Neural crest cell (in vitro differentiated cells): ENCODE data around the gene PRKAG2. TPM values are rescaled to one million over a fixed set of nuclear protein-coding genes. Genes with fewer than 3 reads are reported as not detected.

Source experiments
- DNase-seq: peaks from one replicate; pipeline ENCODE4 v3.0.0; 2021; ENCODE audit warnings: low read depth, mixed read lengths, low spot score
- H3K27ac Mint-ChIP-seq: one replicate; pipeline ENCODE4 v1.8.0; 2021; ENCODE audit warnings: mild to moderate bottlenecking, mixed read lengths; ENCODE audit not compliant: unreplicated experiment
- H3K27me3 Mint-ChIP-seq: 2 replicates; pipeline ENCODE4 v1.8.0; 2021; ENCODE audit warnings: low read depth, mild to moderate bottlenecking, mixed read lengths
- H3K36me3 Mint-ChIP-seq: 2 replicates; pipeline ENCODE4 v1.8.0; 2021; ENCODE audit warnings: low read depth, mild to moderate bottlenecking, mixed read lengths
- H3K4me1 Mint-ChIP-seq: 2 replicates; pipeline ENCODE4 v1.8.0; 2021; ENCODE audit warnings: mixed read lengths
- H3K4me3 Mint-ChIP-seq: one replicate; pipeline ENCODE4 v1.8.0; 2021; ENCODE audit warnings: mild to moderate bottlenecking, mixed read lengths
- H3K9me3 Mint-ChIP-seq: 2 replicates; pipeline ENCODE4 v1.8.0; 2021; ENCODE audit warnings: mixed read lengths
- total RNA-seq: library from RNA; stranded (reverse); gene quantifications from 2 replicates; pipeline ENCODE4 v1.2.1, GENCODE V29; 2021
- TF ChIP-seq, protein P1 (sequence below): fragments of 200-600 bp; sonication (generic); conservative IDR thresholded peaks from 2 replicates; pipeline ENCODE4 v1.5.0; 2021; ENCODE audit warnings: antibody characterized with exemption, mild to moderate bottlenecking

The PRKAG2 gene
- total RNA-seq, 1 donor from 2014 or later = 12.5 TPM

DNA sequence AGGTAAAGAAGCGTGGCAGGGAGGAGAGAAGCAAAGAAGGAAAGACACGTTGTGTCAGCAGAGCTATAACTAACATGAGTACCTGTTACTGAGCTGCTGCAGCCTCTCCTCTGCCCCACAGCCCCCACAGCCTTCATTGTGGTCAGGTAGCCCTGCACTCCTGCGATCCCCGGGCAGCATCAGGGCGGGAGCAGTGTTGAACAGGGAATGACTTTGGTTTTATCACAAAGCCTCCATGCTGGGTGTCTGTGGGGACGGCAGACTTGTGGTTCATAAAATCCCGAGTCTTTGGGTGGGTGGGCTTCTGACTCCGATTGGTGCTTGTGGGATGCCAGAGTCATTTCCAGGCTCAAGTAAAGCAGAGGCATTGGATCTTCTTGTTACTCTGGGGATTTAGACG, 14.8 kb upstream of the PRKAG2 start:
- DNase-seq = no peak

DNA sequence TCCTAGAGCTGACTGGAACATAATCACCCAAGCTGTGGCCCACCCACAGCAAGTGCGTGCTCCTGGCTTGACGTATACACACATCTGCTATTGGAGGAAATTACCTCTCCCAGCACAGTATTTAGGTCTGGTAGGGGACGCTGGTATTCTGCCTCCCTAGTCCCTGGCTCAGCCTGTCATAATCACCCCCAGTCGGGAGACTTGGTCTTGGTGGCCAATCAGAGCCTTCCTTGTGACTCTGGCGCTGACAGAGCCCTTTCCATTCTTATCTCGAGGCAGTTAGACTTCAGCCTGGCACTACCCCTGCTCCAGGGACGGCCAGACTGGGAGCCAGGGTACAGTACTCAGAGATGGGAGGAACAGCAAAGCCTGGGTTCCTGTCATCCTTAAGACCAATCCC, 14.3 kb upstream of the PRKAG2 start:
- no peak for DNase-seq
- TF ChIP-seq, protein P1, sequence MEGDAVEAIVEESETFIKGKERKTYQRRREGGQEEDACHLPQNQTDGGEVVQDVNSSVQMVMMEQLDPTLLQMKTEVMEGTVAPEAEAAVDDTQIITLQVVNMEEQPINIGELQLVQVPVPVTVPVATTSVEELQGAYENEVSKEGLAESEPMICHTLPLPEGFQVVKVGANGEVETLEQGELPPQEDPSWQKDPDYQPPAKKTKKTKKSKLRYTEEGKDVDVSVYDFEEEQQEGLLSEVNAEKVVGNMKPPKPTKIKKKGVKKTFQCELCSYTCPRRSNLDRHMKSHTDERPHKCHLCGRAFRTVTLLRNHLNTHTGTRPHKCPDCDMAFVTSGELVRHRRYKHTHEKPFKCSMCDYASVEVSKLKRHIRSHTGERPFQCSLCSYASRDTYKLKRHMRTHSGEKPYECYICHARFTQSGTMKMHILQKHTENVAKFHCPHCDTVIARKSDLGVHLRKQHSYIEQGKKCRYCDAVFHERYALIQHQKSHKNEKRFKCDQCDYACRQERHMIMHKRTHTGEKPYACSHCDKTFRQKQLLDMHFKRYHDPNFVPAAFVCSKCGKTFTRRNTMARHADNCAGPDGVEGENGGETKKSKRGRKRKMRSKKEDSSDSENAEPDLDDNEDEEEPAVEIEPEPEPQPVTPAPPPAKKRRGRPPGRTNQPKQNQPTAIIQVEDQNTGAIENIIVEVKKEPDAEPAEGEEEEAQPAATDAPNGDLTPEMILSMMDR = no peak
- H3K27ac Mint-ChIP-seq = no peak overlapping the region
- H3K36me3 Mint-ChIP-seq = no peaks in the 10 kb centered on the region
- no peaks in the 10 kb centered on the region for H3K9me3 Mint-ChIP-seq
- H3K27me3 Mint-ChIP-seq = peaks cover 52% of the 10 kb centered on the region
- no peak overlapping the region for H3K4me3 Mint-ChIP-seq
- H3K4me1 Mint-ChIP-seq = peaks cover 5% of the 10 kb centered on the region

More for the DNA sequence above, 14.8 kb upstream of the PRKAG2 start:
- H3K36me3 Mint-ChIP-seq = no peaks in the 10 kb centered on the region
- H3K4me3 Mint-ChIP-seq = no peak overlapping the region
- H3K4me1 Mint-ChIP-seq = peaks cover 7% of the 10 kb centered on the region
- no peak overlapping the region for H3K27ac Mint-ChIP-seq
- no peaks in the 10 kb centered on the region for H3K9me3 Mint-ChIP-seq
- H3K27me3 Mint-ChIP-seq = peaks cover 49% of the 10 kb centered on the region
- TF ChIP-seq, protein P1 = no peak

DNA sequence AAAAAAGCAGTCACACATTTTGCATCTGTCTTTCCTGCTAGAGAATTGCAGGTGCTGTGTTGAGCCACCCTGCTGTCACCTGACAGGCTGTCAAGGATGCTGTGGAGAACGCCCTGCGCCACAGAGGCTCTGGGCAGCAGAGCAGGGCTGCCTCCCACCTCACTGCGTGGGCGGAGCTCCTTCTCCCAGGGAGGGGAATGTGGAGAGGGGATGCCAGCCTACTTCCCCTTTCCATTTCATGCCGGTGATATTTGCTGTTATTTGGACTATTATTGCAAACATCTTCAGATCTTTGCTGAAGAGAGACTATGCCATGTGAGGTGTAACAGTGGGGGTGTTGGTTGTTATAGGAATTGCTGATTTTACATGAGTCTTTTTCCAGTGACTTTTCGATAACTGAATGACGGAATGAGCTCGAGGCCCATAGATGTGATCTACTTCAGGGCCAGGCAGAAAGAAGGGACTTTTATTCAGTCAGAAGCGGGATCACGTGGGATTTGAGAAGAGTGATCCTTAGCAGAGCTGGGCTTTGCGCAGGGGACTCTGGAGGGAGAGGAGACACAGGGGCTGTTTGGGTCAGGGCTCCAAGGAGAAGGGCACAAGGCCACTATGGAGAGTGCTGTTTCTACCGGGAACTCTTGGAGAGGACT, 13.6 kb upstream of the PRKAG2 start:
- H3K4me3 Mint-ChIP-seq = no peak overlapping the region
- TF ChIP-seq, protein P1 = no peak
- DNase-seq = no peak
- peaks cover 4% of the 10 kb centered on the region for H3K4me1 Mint-ChIP-seq
- H3K9me3 Mint-ChIP-seq = no peaks in the 10 kb centered on the region
- H3K36me3 Mint-ChIP-seq = no peaks in the 10 kb centered on the region
- H3K27ac Mint-ChIP-seq = no peak overlapping the region
- H3K27me3 Mint-ChIP-seq = peaks cover 58% of the 10 kb centered on the region

DNA sequence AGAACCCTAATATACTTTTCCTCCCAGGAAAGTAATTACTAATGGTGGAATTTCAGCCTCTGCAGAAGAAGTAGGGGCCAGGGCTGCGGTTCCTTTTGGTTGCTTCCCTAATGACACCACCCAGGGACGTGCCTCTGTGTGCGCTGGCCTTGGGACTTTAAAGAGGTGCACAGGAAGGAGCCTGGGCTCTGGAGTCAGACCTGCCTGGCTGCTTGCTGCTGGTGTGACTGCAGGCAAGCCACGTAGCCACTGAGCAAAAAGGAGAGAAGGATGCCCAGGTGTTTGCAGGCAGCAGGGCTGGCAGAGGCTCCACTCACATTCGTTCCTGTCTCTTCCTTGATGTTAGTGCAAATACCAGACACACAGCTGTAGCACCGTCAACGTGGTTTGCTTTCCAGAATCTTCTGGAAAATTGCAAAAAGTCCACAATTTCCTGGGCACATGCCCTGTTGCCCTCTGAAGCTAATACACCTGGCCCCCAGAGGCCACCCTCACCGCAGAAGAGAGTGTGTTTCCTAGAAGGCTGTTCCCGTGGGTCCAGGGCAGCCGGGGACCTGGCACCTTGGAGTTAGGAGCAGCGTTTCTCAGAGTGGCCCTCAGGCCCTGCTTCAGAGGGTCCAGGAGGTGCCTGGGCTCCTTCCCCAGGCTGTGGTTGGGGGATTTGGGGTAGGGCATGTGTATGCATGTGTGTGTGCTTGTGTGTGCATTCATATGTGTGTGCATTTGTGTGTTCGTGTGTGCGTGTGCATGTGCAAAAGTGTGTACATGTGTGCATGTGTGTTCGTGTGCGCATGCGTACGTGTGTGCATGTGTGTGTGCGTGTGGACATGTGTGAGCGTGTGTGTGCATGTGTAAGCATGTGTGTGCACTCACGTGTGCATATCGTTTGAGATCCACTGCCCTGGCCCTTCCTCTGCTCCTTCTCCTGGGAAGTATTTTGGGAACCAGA, 12.8 kb upstream of the PRKAG2 start:
- Mint-ChIP-seq H3K27ac (no peak overlapping the region), H3K27me3 (peaks cover 65% of the 10 kb centered on the region), H3K36me3 (no peaks in the 10 kb centered on the region), H3K4me1 (peaks cover 4% of the 10 kb centered on the region), H3K9me3 (no peaks in the 10 kb centered on the region), H3K4me3 (no peak overlapping the region)
- DNase-seq = no peak
- TF ChIP-seq, protein P1 = no peak

DNA sequence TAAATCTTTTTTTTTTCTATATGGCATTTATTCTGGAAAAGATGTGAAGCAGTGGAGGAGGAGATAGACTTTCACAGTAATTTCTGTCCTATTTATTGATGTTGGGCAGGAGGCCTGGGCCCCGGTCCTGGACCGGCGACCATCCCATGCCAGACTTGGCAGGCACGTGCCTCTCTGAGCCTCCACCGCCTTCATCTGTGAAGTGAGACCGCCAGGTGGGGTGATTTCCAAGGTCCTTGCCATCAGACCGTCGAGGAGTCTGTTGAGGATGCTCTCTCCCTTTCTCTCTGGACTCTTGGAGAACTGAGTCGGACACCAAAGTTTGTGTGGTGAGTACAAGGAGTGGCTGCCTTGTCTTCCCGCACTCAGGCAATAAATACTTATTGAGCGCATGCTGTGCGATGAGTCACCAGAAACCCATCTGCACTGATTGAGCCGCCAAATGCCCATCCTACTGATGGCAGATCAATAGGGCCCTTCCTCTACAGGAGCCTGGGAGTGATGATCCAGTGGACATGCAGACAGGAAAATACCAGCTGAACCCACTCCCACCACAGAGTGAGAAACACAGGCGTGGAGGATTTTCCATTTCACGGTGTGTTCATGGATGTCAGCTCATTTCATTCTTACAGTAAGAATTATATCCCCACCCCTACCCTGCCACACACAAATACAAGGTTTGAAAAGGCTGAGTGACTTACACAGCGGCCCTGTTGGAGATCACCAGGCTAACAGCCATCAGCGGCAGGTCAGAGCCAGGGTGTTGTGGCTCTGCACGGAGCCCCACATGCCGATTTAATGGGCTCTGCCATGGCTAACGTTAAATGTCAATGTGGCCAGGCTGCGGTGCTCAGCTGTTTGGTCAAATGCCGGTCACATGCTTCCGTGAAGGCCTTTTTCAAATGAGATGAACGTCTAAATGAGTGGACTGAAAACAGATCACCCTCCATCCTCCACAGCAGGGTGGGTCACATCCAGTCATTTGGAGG, 11.5 kb upstream of the PRKAG2 start:
- no peaks in the 10 kb centered on the region for H3K9me3 Mint-ChIP-seq
- H3K36me3 Mint-ChIP-seq = no peaks in the 10 kb centered on the region
- no peaks in the 10 kb centered on the region for H3K4me1 Mint-ChIP-seq
- H3K27ac Mint-ChIP-seq = no peak overlapping the region
- TF ChIP-seq, protein P1 = no peak
- peaks cover 66% of the 10 kb centered on the region for H3K27me3 Mint-ChIP-seq
- DNase-seq = no peak
- H3K4me3 Mint-ChIP-seq = no peak overlapping the region
